ENCODE results near the gene ERCC6.
A peak's percentile ranks its signal among the peaks of the same experiment; 100 is the strongest.

ERCC6 gene

GRCh38 chr10:49549640-49550346 is 10.9 kb upstream of the ERCC6 start:
- no peak for FAIRE-seq
- no peak for DNase-seq (ENCODE audit: low spot score)

GRCh38 chr10:49543604-49544003 is 4.7 kb upstream of the ERCC6 start:
- no peak for FAIRE-seq
- DNase-seq (ENCODE audit: low spot score), result no peak

- FAIRE-seq (no peak), DNase-seq (ENCODE audit: low spot score) (no peak)
Observed at GRCh38 chr10:49542353-49542752, 3.4 kb upstream of the ERCC6 start.

GRCh38 chr10:49541762-49542161 is 2.8 kb upstream of the ERCC6 start:
- DNase-seq (ENCODE audit: low spot score) (no peak), FAIRE-seq (no peak)

GRCh38 chr10:49540056-49540797 is 1.3 kb upstream of the ERCC6 start:
- FAIRE-seq (no peak), DNase-seq (ENCODE audit: low spot score) (no peak)

- FAIRE-seq, result no peak
- no peak for DNase-seq (ENCODE audit: low spot score)
Observed at GRCh38 chr10:49539320-49539885, 482 bp upstream of the ERCC6 start.

GRCh38 chr10:49534670-49535381 is 4.1 kb downstream of the ERCC6 start:
- FAIRE-seq, result no peak
- no peak for DNase-seq (ENCODE audit: low spot score)

GRCh38 chr10:49532461-49532860 is 6.5 kb downstream of the ERCC6 start:
- DNase-seq (ENCODE audit: low spot score) (no peak), FAIRE-seq (no peak)

GRCh38 chr10:49528977-49529506 is 9.9 kb downstream of the ERCC6 start:
- DNase-seq (ENCODE audit: low spot score), result no peak
- no peak for FAIRE-seq

- DNase-seq (ENCODE audit: low spot score) (no peak), FAIRE-seq (no peak)
Observed at GRCh38 chr10:49527850-49528249, 11.1 kb downstream of the ERCC6 start.

- FAIRE-seq (no peak), DNase-seq (ENCODE audit: low spot score) (no peak)
Observed at GRCh38 chr10:49527061-49527460, 11.9 kb downstream of the ERCC6 start.

GRCh38 chr10:49526619-49527018 is 12.3 kb downstream of the ERCC6 start:
- FAIRE-seq (no peak), DNase-seq (ENCODE audit: low spot score) (no peak)

GRCh38 chr10:49524496-49524895 is 14.4 kb downstream of the ERCC6 start:
- DNase-seq (ENCODE audit: low spot score) (no peak), FAIRE-seq (no peak)

- DNase-seq (ENCODE audit: low spot score) (no peak), FAIRE-seq (no peak)
Observed at GRCh38 chr10:49523301-49523700, 15.6 kb downstream of the ERCC6 start.

- DNase-seq (ENCODE audit: low spot score), result no peak
- no peak for FAIRE-seq
Observed at GRCh38 chr10:49521062-49521461, 17.9 kb downstream of the ERCC6 start.

GRCh38 chr10:49520122-49520775 is 18.7 kb downstream of the ERCC6 start:
- FAIRE-seq, result no peak
- no peak for DNase-seq (ENCODE audit: low spot score)

GRCh38 chr10:49519717-49520116 is 19.2 kb downstream of the ERCC6 start:
- no peak for FAIRE-seq

GRCh38 chr10:49518982-49519578 is 19.8 kb downstream of the ERCC6 start:
- DNase-seq (ENCODE audit: low spot score) (peak; percentile 9), FAIRE-seq (peak; percentile 14)

More at GRCh38 chr10:49519717-49520116, 19.2 kb downstream of the ERCC6 start:
- no peak for DNase-seq (ENCODE audit: low spot score)

GRCh38 chr10:49518566-49518965 is 20.4 kb downstream of the ERCC6 start:
- no peak for FAIRE-seq
- no peak for DNase-seq (ENCODE audit: low spot score)

- FAIRE-seq, result no peak
- no peak for DNase-seq (ENCODE audit: low spot score)
Observed at GRCh38 chr10:49516216-49516970, 22.5 kb downstream of the ERCC6 start.

Measured in RCC 7860 (cell line).